BE2C (cell line): ENCODE data around the gene DOCK11.

Source experiments
- DNase-seq: peaks from one replicate; pipeline ENCODE4 v3.0.0-alpha.2; 2020
- H3K27me3 ChIP-seq: fragments of 250-450 bp; sonication (Bioruptor Pico); 2 replicates; pipeline ENCODE4 v1.5.1; 2020; ENCODE audit warnings: mild to moderate bottlenecking
- H3K36me3 ChIP-seq: fragments of 250-450 bp; sonication (Bioruptor Pico); 2 replicates; pipeline ENCODE4 v1.5.1; 2020; ENCODE audit warnings: mild to moderate bottlenecking
- H3K4me1 ChIP-seq: fragments of 250-450 bp; sonication (Bioruptor Pico); 2 replicates; pipeline ENCODE4 v1.5.1; 2020
- H3K4me3 ChIP-seq: 2 replicates; pipeline ENCODE4 v1.5.1; 2011; ENCODE audit warnings: low read depth, low read length
- H3K9me3 ChIP-seq: fragments of 250-450 bp; sonication (Bioruptor Pico); 2 replicates; pipeline ENCODE4 v1.5.1; 2020
- CTCF ChIP-seq: IDR thresholded peaks from 2 replicates; pipeline ENCODE4 v1.5.1; 2012; ENCODE audit warnings: mild to moderate bottlenecking, low read depth, low read length

DOCK11 gene

DNA sequence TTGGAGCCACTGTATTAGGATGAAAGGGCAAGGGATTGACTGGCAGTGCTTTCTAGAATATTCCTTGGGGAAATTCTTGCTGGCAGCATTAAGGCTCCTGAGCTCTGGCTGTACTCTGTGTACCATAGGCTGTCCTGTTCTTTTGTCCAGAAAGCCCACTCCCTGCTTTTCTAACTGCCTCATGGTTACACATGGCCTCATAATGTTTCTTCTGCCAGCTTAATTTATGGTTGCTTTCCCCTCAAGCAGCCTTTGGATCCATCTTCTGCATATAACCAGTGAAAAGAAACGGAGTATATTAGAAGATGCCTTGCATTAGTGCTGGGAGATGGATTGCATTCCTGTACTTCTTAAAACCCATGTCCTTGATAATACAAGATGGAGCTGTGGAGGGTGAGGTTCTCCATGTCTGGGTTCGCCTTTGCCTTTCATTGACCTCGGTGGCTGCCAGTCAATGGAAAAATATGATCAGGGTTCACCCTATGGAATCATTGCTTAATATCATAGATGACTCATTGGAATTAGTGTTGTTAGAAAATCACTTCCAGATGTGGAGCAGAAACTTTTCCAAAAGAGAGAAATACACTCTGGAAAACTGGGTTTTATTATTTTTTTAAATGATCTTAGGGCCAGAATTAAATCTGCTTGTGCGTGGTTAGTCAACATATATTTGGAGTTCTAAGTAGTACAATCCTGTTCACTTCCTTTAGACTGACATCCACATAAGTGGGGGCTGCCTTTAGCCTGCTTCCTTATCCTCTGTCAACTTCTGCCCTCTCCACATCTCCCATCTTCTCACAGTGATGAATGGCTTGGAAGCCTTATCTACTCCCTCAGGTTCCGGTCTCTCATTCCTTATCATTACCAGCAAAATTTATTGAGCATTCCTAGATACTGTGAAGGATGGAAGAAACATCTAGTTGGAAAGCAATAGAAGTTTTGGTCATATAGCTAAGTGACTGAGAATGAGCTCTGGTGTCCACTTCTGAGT lies 24.9 kb downstream of the DOCK11 start:
- Histone ChIP-seq H3K4me3 (no peak overlapping the region), H3K9me3 (no peaks in the 10 kb centered on the region)

GRCh38 chrX:118521435-118521834 lies 25.8 kb downstream of the DOCK11 start:
- Histone ChIP-seq H3K4me1 (no peaks in the 10 kb centered on the region), H3K9me3 (no peaks in the 10 kb centered on the region), H3K4me3 (no peak overlapping the region), H3K36me3 (no peaks in the 10 kb centered on the region), H3K27me3 (no peaks in the 10 kb centered on the region)
- no peak for DNase-seq
- TF ChIP-seq CTCF = no peak

More for the DNA sequence above, 24.9 kb downstream of the DOCK11 start:
- no peak for TF ChIP-seq CTCF
- no peaks in the 10 kb centered on the region for H3K27me3 ChIP-seq
- no peak for DNase-seq
- no peaks in the 10 kb centered on the region for H3K4me1 ChIP-seq
- no peaks in the 10 kb centered on the region for H3K36me3 ChIP-seq

DNA sequence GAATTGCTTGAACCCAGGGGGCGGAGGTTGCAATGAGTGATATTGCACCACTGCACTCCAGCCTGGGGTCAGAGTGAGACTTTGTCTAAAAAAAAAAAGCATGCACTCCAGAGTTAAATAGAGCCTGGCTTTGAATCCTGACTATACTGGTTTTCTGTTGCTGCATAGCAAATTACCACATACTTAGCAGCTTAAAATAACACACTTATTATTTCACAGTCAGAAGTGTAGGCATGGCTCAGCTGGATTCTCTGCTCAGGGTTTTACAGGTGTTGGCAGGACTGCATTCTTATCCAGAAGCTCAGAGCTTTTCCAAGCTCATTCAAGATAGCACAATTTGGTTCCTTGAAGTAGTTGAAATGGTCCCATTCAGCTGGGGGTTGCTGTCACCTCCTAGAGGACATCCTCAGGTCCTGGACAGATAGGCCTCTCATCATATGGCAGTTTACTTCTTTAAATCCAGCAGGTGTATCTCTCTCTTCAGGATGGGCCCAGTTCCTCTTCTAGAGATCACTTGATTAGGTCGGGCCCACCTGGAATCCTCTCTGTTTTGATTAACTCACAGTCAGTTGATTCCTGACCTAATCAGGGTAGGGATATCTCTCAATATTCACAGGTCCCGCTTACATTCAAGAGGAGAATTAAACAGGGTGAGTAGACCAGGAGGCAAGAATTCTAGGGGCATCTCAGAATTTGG lies 26.8 kb downstream of the DOCK11 start:
- no peak overlapping the region for H3K4me3 ChIP-seq
- no peaks in the 10 kb centered on the region for H3K9me3 ChIP-seq
- no peak for DNase-seq

GRCh38 chrX:118523920-118524319 lies 28.3 kb downstream of the DOCK11 start:
- Histone ChIP-seq H3K4me1 (no peaks in the 10 kb centered on the region), H3K36me3 (no peaks in the 10 kb centered on the region), H3K9me3 (no peaks in the 10 kb centered on the region), H3K4me3 (no peak overlapping the region), H3K27me3 (no peaks in the 10 kb centered on the region)
- no peak for DNase-seq
- no peak for TF ChIP-seq CTCF

More for the DNA sequence above, 26.8 kb downstream of the DOCK11 start:
- no peaks in the 10 kb centered on the region for H3K27me3 ChIP-seq
- H3K4me1 ChIP-seq = no peaks in the 10 kb centered on the region
- no peaks in the 10 kb centered on the region for H3K36me3 ChIP-seq
- no peak for TF ChIP-seq CTCF

- no peak for DNase-seq
- no peaks in the 10 kb centered on the region for H3K27me3 ChIP-seq
- no peaks in the 10 kb centered on the region for H3K9me3 ChIP-seq
- no peaks in the 10 kb centered on the region for H3K36me3 ChIP-seq
- TF ChIP-seq CTCF = no peak
- no peaks in the 10 kb centered on the region for H3K4me1 ChIP-seq
- H3K4me3 ChIP-seq = no peak overlapping the region
Measured at GRCh38 chrX:118524344-118524743, 28.7 kb downstream of the DOCK11 start.
